Endodermal cell (in vitro differentiated cells): Measurements from ENCODE around the gene LMBR1. TPM values are rescaled to one million over a fixed set of nuclear protein-coding genes. Genes with fewer than 3 reads are reported as not detected.

Experiments used
- DNase-seq: peaks from one replicate; pipeline ENCODE4 v3.0.0-alpha.2; 2017
- H3K27ac ChIP-seq: 2 replicates; pipeline ENCODE4 v1.5.1; 2013; ENCODE audit warnings: mild to moderate bottlenecking, low read depth, low read length, moderate library complexity
- H3K27me3 ChIP-seq: 2 replicates; pipeline ENCODE4 v1.6.1; 2013; ENCODE audit warnings: mild to moderate bottlenecking, low read length, moderate library complexity; ENCODE audit not compliant: insufficient read depth, control insufficient read depth, poor library complexity, severe bottlenecking
- H3K36me3 ChIP-seq: 2 replicates; pipeline ENCODE4 v1.7.0; 2013; ENCODE audit warnings: mild to moderate bottlenecking, low read length, moderate library complexity; ENCODE audit not compliant: control insufficient read depth, insufficient read depth
- H3K4me1 ChIP-seq: one replicate; pipeline ENCODE4 v1.7.0; 2013; ENCODE audit warnings: low read length; ENCODE audit not compliant: control insufficient read depth, insufficient read depth
- H3K4me3 ChIP-seq: 2 replicates; pipeline ENCODE4 v1.5.1; 2013; ENCODE audit warnings: mild to moderate bottlenecking, low read length, moderate library complexity
- H3K9ac ChIP-seq: 2 replicates; pipeline ENCODE4 v1.6.1; 2013; ENCODE audit warnings: mild to moderate bottlenecking, low read length, moderate library complexity; ENCODE audit not compliant: poor library complexity, severe bottlenecking; ENCODE audit errors: extremely low read depth
- H3K9me3 ChIP-seq: 2 replicates; pipeline ENCODE4 v1.6.1; 2013; ENCODE audit warnings: mild to moderate bottlenecking, low read length, moderate library complexity; ENCODE audit not compliant: control insufficient read depth
- H3K27ac Mint-ChIP-seq: 2 replicates; pipeline ENCODE4 v1.8.0; 2020; ENCODE audit warnings: mixed read lengths
- H3K27me3 Mint-ChIP-seq: 2 replicates; pipeline ENCODE4 v1.8.0; 2021; ENCODE audit warnings: mild to moderate bottlenecking, mixed read lengths; ENCODE audit not compliant: insufficient read depth
- H3K36me3 Mint-ChIP-seq: 2 replicates; pipeline ENCODE4 v1.8.0; 2020; ENCODE audit warnings: low read depth, mixed read lengths
- H3K4me1 Mint-ChIP-seq: 2 replicates; pipeline ENCODE4 v1.8.0; 2020; ENCODE audit warnings: mixed read lengths
- H3K4me3 Mint-ChIP-seq: 2 replicates; pipeline ENCODE4 v1.8.0; 2020; ENCODE audit warnings: mild to moderate bottlenecking, moderate library complexity, mixed read lengths
- H3K9me3 Mint-ChIP-seq: 2 replicates; pipeline ENCODE4 v1.8.0; 2020; ENCODE audit warnings: mild to moderate bottlenecking, mixed read lengths
- CTCF ChIP-seq: fragments of 200-600 bp; sonication (generic); conservative IDR thresholded peaks from 2 replicates; pipeline ENCODE4 v1.5.0; 2021; ENCODE audit warnings: antibody characterized with exemption, mild to moderate bottlenecking
- WGBS, 2 experiments: methylation state at CpG; one replicate each; pipeline versions ENCODE4 v1.1.5 to v1.1.7; 2013; ENCODE audit warnings: missing lambda C conversion rate in 2 of 2, mixed read lengths in 1 of 2; ENCODE audit not compliant: insufficient coverage in 1 of 2, insufficient read length in 1 of 2; 5-methylcytosine and 5-hydroxymethylcytosine counted together
- total RNA-seq, 2 donors: library from RNA; stranded (reverse); fragmentation: NEBNext Ultra II Directional in 1 of 2; extraction: Animal tissue kit (Norgen Biotek cat#: 25700) in 1 of 2; gene quantifications; 2 replicates in 1 of 2; 3 replicates in 1 of 2; pipeline ENCODE4 v1.2.1, GENCODE V29; 2021

The LMBR1 gene
- total RNA-seq, 2 donors from 2014 or later: 80.9 to 88.3 TPM

- no peak overlapping the region for H3K27ac Mint-ChIP-seq
- H3K9me3 ChIP-seq: no peaks in the 10 kb centered on the region
- peaks cover 4% of the 10 kb centered on the region for H3K4me1 ChIP-seq
- no peak overlapping the region for H3K27ac ChIP-seq
- H3K4me3 Mint-ChIP-seq: no peak overlapping the region
- no peaks in the 10 kb centered on the region for H3K36me3 ChIP-seq
- peaks cover 11% of the 10 kb centered on the region for H3K4me1 Mint-ChIP-seq
- H3K27me3 ChIP-seq: no peaks in the 10 kb centered on the region
- no peak overlapping the region for H3K9ac ChIP-seq
- peaks cover 5% of the 10 kb centered on the region for H3K36me3 Mint-ChIP-seq
- DNase-seq: no peak
- no peak overlapping the region for H3K4me3 ChIP-seq
- no peak for TF ChIP-seq CTCF
- 83 to 84% methylated on average over 4 to 13 of the region's 13 CpGs for WGBS, 2 experiments
- peaks cover 11% of the 10 kb centered on the region for H3K27me3 Mint-ChIP-seq
- H3K9me3 Mint-ChIP-seq: peaks cover 11% of the 10 kb centered on the region
Observed at GRCh38 chr7:156642306-156643045, 250.5 kb downstream of the LMBR1 start.

GRCh38 chr7:156640949-156641485, 252.0 kb downstream of the LMBR1 start:
- Histone ChIP-seq H3K9ac (peak overlapping the region; percentile 89), H3K4me1 (peaks cover 4% of the 10 kb centered on the region), H3K27me3 (no peaks in the 10 kb centered on the region), H3K27ac (no peak overlapping the region), H3K36me3 (no peaks in the 10 kb centered on the region), H3K9me3 (no peaks in the 10 kb centered on the region), H3K4me3 (peak overlapping the region; percentile 79)
- H3K36me3 Mint-ChIP-seq: peaks cover 7% of the 10 kb centered on the region
- H3K4me3 Mint-ChIP-seq: peak overlapping the region; percentile 74
- peak overlapping the region; percentile 88 for H3K27ac Mint-ChIP-seq
- no peak for DNase-seq
- WGBS, 2 experiments: 8 to 21% methylated on average over 21 to 30 of the region's 30 CpGs
- H3K9me3 Mint-ChIP-seq: peaks cover 11% of the 10 kb centered on the region
- H3K27me3 Mint-ChIP-seq: peaks cover 11% of the 10 kb centered on the region
- H3K4me1 Mint-ChIP-seq: peaks cover 11% of the 10 kb centered on the region
- TF ChIP-seq CTCF: no peak

- 13 to 38% methylated on average over 15 to 85 of the region's 85 CpGs for WGBS, 2 experiments
- Histone ChIP-seq H3K4me3 (peak within 1 kb of the TSS; percentile 79), H3K36me3 (no peaks in the 10 kb centered on the region), H3K4me1 (peaks cover 4% of the 10 kb centered on the region), H3K27me3 (no peaks in the 10 kb centered on the region), H3K9ac (peak within 1 kb of the TSS; percentile 89), H3K27ac (no peak within 1 kb of the TSS), H3K9me3 (no peaks in the 10 kb centered on the region)
- Mint-ChIP-seq H3K36me3 (peaks cover 7% of the 10 kb centered on the region), H3K9me3 (peaks cover 11% of the 10 kb centered on the region), H3K27me3 (peaks cover 11% of the 10 kb centered on the region), H3K4me1 (peaks cover 11% of the 10 kb centered on the region), H3K27ac (peak within 1 kb of the TSS; percentile 88), H3K4me3 (peak within 1 kb of the TSS; percentile 74)
- peak; percentile 99 for DNase-seq
- no peak for TF ChIP-seq CTCF
Observed at GRCh38 chr7:156640257-156640948, 252.6 kb downstream of the LMBR1 start, which contains the start of gene RNF32. Gene RNF32 (plus strand): TSS chr7:156640774. CDS start chr7:156643878, 3,104 bp downstream.
